ENCODE measurements around the gene NODAL. TPM values are rescaled to one million over a fixed set of nuclear protein-coding genes. Genes with fewer than 3 reads are reported as not detected.

Gene NODAL
- total RNA-seq, 1 donor from 2014 or later: not detected

- no peak overlapping the region for H3K4me3 Mint-ChIP-seq (ENCODE audit: unreplicated experiment)
- no peak for TF ChIP-seq CTCF (IDR thresholded peaks at IDR 0.05; ENCODE audit: partially characterized antibody, unreplicated experiment)
- DNase-seq: no peak
- no peaks in the 10 kb centered on the region for H3K9me3 Mint-ChIP-seq (ENCODE audit: unreplicated experiment)
- H3K27ac Mint-ChIP-seq (ENCODE audit: unreplicated experiment): no peak overlapping the region
- H3K4me1 Mint-ChIP-seq (ENCODE audit: low read depth, unreplicated experiment): peaks cover 6% of the 10 kb centered on the region
- H3K27me3 Mint-ChIP-seq (ENCODE audit: unreplicated experiment): peaks cover 3% of the 10 kb centered on the region
- H3K36me3 Mint-ChIP-seq (ENCODE audit: unreplicated experiment): peaks cover 6% of the 10 kb centered on the region
These were observed 16.4 kb downstream of the NODAL start for GRCh38 chr10:70425096-70425495.

DNA sequence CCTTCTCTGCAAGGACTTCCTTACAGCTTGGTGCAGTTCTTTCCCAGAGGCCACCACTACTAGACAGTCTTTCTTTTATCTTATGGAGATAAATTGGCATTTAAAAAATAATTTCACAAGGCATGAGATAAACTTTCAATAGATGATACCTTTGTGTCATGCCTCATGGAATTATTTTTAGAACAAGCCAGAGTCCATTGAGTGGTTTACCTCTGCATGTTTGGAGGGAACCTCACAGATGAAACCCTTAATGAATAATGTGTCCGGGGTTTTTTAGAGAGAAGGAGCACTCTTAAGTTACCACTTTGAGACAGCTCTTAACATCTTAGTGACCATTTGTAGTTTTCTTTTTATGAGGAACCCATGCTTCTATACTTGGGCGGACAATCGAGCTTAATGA, 17.2 kb downstream of the NODAL start:
- Mint-ChIP-seq H3K9me3 (ENCODE audit: unreplicated experiment) (no peaks in the 10 kb centered on the region), H3K27me3 (ENCODE audit: unreplicated experiment) (peaks cover 2% of the 10 kb centered on the region), H3K36me3 (ENCODE audit: unreplicated experiment) (peaks cover 6% of the 10 kb centered on the region), H3K4me1 (ENCODE audit: low read depth, unreplicated experiment) (peaks cover 6% of the 10 kb centered on the region), H3K27ac (ENCODE audit: unreplicated experiment) (no peak overlapping the region), H3K4me3 (ENCODE audit: unreplicated experiment) (no peak overlapping the region)
- DNase-seq: no peak
- TF ChIP-seq CTCF (IDR thresholded peaks at IDR 0.05; ENCODE audit: partially characterized antibody, unreplicated experiment): no peak

GRCh38 chr10:70418713-70419112, 22.8 kb downstream of the NODAL start:
- no peak for DNase-seq
- peaks cover 4% of the 10 kb centered on the region for H3K27me3 Mint-ChIP-seq (ENCODE audit: unreplicated experiment)
- peaks cover 6% of the 10 kb centered on the region for H3K4me1 Mint-ChIP-seq (ENCODE audit: low read depth, unreplicated experiment)
- no peak overlapping the region for H3K4me3 Mint-ChIP-seq (ENCODE audit: unreplicated experiment)
- peaks cover 6% of the 10 kb centered on the region for H3K36me3 Mint-ChIP-seq (ENCODE audit: unreplicated experiment)
- no peak for TF ChIP-seq CTCF (IDR thresholded peaks at IDR 0.05; ENCODE audit: partially characterized antibody, unreplicated experiment)
- peaks cover 2% of the 10 kb centered on the region for H3K9me3 Mint-ChIP-seq (ENCODE audit: unreplicated experiment)
- H3K27ac Mint-ChIP-seq (ENCODE audit: unreplicated experiment): no peak overlapping the region

DNA sequence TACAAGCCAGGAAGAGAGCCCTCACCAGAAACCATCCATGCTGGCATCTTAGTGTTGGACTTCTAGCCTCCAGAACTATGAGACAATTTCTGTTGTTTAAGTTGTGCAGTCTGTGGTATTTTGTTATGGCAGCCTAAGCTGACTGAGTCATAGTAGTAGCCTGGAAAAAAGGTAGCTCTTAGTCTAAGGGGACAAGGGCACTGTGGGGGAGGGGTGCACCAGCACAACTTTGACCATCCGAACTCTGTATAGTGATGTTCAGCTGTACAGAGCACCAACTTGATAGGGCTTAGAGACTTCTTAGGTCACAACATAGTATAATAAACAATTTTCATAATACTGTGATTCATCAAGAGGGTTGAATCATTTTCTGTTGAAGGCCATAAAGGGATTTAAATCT, 23.3 kb downstream of the NODAL start:
- Mint-ChIP-seq H3K4me1 (ENCODE audit: low read depth, unreplicated experiment) (peaks cover 6% of the 10 kb centered on the region), H3K27ac (ENCODE audit: unreplicated experiment) (no peak overlapping the region), H3K9me3 (ENCODE audit: unreplicated experiment) (peaks cover 2% of the 10 kb centered on the region), H3K36me3 (ENCODE audit: unreplicated experiment) (peaks cover 5% of the 10 kb centered on the region), H3K4me3 (ENCODE audit: unreplicated experiment) (no peak overlapping the region), H3K27me3 (ENCODE audit: unreplicated experiment) (peaks cover 4% of the 10 kb centered on the region)
- TF ChIP-seq CTCF (IDR thresholded peaks at IDR 0.05; ENCODE audit: partially characterized antibody, unreplicated experiment): no peak
- DNase-seq: no peak

- Mint-ChIP-seq H3K27ac (ENCODE audit: unreplicated experiment) (no peak overlapping the region), H3K36me3 (ENCODE audit: unreplicated experiment) (no peaks in the 10 kb centered on the region), H3K4me3 (ENCODE audit: unreplicated experiment) (no peak overlapping the region), H3K4me1 (ENCODE audit: low read depth, unreplicated experiment) (peaks cover 3% of the 10 kb centered on the region), H3K27me3 (ENCODE audit: unreplicated experiment) (peaks cover 3% of the 10 kb centered on the region), H3K9me3 (ENCODE audit: unreplicated experiment) (peaks cover 2% of the 10 kb centered on the region)
- no peak for DNase-seq
- no peak for TF ChIP-seq CTCF (IDR thresholded peaks at IDR 0.05; ENCODE audit: partially characterized antibody, unreplicated experiment)
These were observed 23.9 kb downstream of the NODAL start for GRCh38 chr10:70417568-70417967.
